Measurements from ENCODE around the gene FGF18.

The FGF18 gene

DNA sequence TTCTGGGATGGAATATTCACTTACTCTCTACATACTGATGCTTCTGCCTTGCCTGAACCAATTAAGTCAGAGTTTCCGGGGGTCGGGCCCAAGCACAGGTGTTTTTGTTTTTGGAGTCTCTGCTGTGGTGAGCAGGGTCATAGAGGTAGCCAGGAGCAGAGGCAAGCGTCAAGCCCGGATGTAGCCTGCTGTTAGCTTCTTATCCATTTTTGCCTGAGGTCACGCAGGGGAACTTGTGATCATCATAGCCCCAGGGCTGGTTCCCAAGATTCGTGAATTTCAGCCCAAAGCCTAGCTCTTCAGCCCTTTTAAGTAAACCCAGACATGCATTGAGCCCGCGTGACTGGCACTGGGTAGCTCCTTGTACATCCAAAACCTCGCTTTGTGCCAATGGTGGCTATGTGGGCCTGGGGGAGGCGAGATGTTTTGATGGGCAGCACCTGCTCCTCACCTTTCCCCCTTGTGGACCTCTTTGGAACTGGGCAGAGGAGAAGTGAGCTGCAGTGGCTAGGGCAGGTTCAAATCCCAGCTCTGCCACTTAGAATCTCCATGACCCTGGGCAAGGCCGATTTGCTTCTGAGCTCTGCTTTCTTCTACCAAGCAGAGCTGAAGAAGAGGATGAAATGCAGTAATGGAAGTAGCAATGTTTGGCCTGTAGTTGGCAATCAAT, 33.7 kb downstream of the FGF18 start:
- TF ChIP-seq CTCF (IDR thresholded peaks at IDR 0.05; ENCODE audit: low read depth, low read length), result no peak
- DNase-seq (ENCODE audit: low read depth, low spot score), result no peak
- no peak overlapping the region for H3K4me3 ChIP-seq (ENCODE audit: low read depth, low read length)
- in situ Hi-C loops (cut with HindIII; ENCODE audit: low sequenced_read_pairs), result no loop called here

DNA sequence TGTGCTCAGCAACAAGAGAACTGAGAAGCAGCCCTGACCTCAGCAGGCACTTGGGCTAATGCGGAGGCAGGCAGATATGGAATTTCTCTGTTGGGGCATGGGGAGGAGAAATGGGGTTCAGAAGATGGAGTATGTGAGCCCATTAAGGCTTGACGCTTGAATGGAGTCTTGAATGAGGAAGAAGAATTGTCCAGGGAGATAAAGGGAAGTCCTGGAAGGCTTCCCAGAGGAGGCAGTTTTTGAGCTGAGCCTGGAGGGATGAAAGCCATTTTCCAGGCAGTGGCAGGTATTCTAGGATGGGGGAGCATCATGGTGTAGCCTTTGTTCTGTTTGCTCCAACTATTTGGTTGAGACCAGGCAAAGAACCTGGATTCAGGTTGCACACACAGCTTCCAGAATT, 34.5 kb downstream of the FGF18 start:
- no peak overlapping the region for H3K4me3 ChIP-seq (ENCODE audit: low read depth, low read length)
- in situ Hi-C loops (cut with HindIII; ENCODE audit: low sequenced_read_pairs), result no loop called here
- no peak for TF ChIP-seq CTCF (IDR thresholded peaks at IDR 0.05; ENCODE audit: low read depth, low read length)
- no peak for DNase-seq (ENCODE audit: low read depth, low spot score)

- no peak for DNase-seq (ENCODE audit: low read depth, low spot score)
- no peak overlapping the region for H3K4me3 ChIP-seq (ENCODE audit: low read depth, low read length)
- in situ Hi-C loops (cut with HindIII; ENCODE audit: low sequenced_read_pairs), result no loop called here
- no peak for TF ChIP-seq CTCF (IDR thresholded peaks at IDR 0.05; ENCODE audit: low read depth, low read length)
Measured at GRCh38 chr5:171454549-171454948, 35.1 kb downstream of the FGF18 start.

DNA sequence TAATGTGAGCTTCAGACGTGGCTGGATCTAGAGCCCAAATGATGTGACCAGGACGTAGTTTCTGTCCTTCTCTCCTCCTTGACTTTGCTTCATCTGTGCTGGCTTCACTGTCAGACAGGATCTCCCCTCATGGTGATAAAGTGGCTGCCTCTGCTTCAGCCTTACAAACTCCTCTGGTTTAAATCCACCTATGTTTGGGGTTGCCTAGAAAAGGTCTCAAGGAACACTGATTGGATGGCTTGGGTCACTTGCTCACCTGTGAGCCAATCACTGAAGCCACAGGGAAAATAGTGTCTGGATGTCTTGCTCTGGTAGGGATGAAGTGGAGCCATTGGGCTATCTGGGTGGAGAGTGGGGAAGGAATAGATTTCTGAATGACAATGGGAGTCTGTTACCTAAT, 36.1 kb downstream of the FGF18 start:
- in situ Hi-C loops (cut with HindIII; ENCODE audit: low sequenced_read_pairs), result no loop called here
- no peak for DNase-seq (ENCODE audit: low read depth, low spot score)
- TF ChIP-seq CTCF (IDR thresholded peaks at IDR 0.05; ENCODE audit: low read depth, low read length), result no peak
- H3K4me3 ChIP-seq (ENCODE audit: low read depth, low read length), result no peak overlapping the region

- DNase-seq (ENCODE audit: low read depth, low spot score), result no peak
- no peak overlapping the region for H3K4me3 ChIP-seq (ENCODE audit: low read depth, low read length)
- TF ChIP-seq CTCF (IDR thresholded peaks at IDR 0.05; ENCODE audit: low read depth, low read length), result no peak
- in situ Hi-C loops (cut with HindIII; ENCODE audit: low sequenced_read_pairs), result no loop called here
Measured at GRCh38 chr5:171457208-171457981, 37.9 kb downstream of the FGF18 start.

DNA sequence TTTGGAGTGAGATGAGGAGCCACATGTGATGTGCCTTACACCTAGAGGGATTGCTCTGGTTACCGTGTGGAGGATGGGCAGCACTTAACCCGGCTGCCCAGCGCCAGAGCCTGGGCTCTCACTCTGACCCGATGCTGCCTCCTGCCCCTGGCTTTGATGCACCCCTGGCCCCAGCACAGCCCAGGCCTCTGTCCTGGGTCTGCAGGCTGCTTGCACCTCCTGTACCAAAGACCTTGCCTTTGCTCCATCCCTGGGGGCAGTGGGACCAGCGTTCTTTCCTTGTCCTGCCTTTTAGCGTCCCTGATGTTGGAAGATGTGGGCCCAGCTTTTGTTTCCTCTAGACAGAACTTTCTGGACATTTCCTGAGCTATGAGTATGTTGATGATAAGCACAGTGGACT, 40.4 kb downstream of the FGF18 start:
- TF ChIP-seq CTCF (IDR thresholded peaks at IDR 0.05; ENCODE audit: low read depth, low read length), result no peak
- in situ Hi-C loops (cut with HindIII; ENCODE audit: low sequenced_read_pairs), result no loop called here
- no peak overlapping the region for H3K4me3 ChIP-seq (ENCODE audit: low read depth, low read length)
- no peak for DNase-seq (ENCODE audit: low read depth, low spot score)
